Gastrocnemius medialis (tissue), 4 donors: ENCODE results near the gene STUB1.

Source experiments
- CTCF ChIP-seq, 5 experiments: fragments of 450-650 bp in 3 of 5; fragments of 200-600 bp in 2 of 5; sonication (generic) in 2 of 5; IDR thresholded peaks in 4 of 5; conservative IDR thresholded peaks in 1 of 5; 1 replicate in 4 of 5; 2 replicates in 1 of 5; pipeline ENCODE4 v1.5.1; 2016 to 2019; ENCODE audit warnings: antibody characterized with exemption in 5 of 5, mild to moderate bottlenecking in 3 of 5, moderate library complexity in 3 of 5
- POLR2A ChIP-seq, 2 donors: fragments of 450-650 bp; IDR thresholded peaks; one replicate each; pipeline ENCODE4 v1.6.1; 2017; ENCODE audit warnings: antibody characterized with exemption in 2 of 2, mild to moderate bottlenecking in 2 of 2, moderate library complexity in 2 of 2

GRCh38 chr16:725463-726187 is 45.4 kb downstream of the STUB1 start:
- TF ChIP-seq POLR2A (IDR thresholded peaks at IDR 0.05): no peak
- no peak for TF ChIP-seq CTCF (IDR thresholded peaks at IDR 0.05 in 4 of 5, conservative IDR thresholded peaks at IDR 0.05 in 1 of 5)
